IMR-90 (cell line): Measurements from ENCODE around the gene ENPEP. TPM values are rescaled to one million over a fixed set of nuclear protein-coding genes. Genes with fewer than 3 reads are reported as not detected.

Experiments
- ATAC-seq: fragments of 200-7000 bp; cut with Tn5 transposase; 2 replicates; pipeline ENCODE4 v1.9.1; 2020; ENCODE audit warnings: low read depth, mild to moderate bottlenecking, moderate library complexity
- BruUV-seq: library from RNA; stranded (reverse); fragments of 400-500 nt; replicated peaks from 2 replicates; lab custom pipeline; 2021; lab: Mats Ljungman, UMichigan
- CTCF ChIA-PET: fragments of 300-600 bp; formaldehyde crosslinking; extraction: SDS; loops from one replicate; lab custom pipeline; 2021; ENCODE audit warnings: antibody characterized with exemption; lab: Yijun Ruan, JAX
- POLR2A ChIA-PET: fragments of 300-600 bp; sonication (Branson Sonifier 250); formaldehyde crosslinking; loops from one replicate; lab custom pipeline; 2022; ENCODE audit warnings: antibody characterized with exemption; ENCODE audit not compliant: unreplicated experiment; lab: Charles Lee
- DNase-seq: peaks from one replicate; pipeline ENCODE4 v3.0.0; 2013
- H2AFZ ChIP-seq: replicated peaks from 2 replicates; pipeline ENCODE3; 2013; ENCODE audit warnings: low read length, mild to moderate bottlenecking; ENCODE audit not compliant: poor library complexity
- H2AK5ac ChIP-seq: 2 replicates; pipeline ENCODE4 v1.6.1; 2013; ENCODE audit warnings: low read depth, low read length, inconsistent platforms
- H2AK9ac ChIP-seq: replicated peaks from 2 replicates; pipeline ENCODE3; 2013; ENCODE audit warnings: mild to moderate bottlenecking, low read depth, low read length, moderate library complexity; ENCODE audit not compliant: poor library complexity
- H2BK120ac ChIP-seq: 2 replicates; pipeline ENCODE4 v1.6.1; 2013; ENCODE audit warnings: low read depth, low read length, inconsistent platforms
- H2BK15ac ChIP-seq: 3 replicates; pipeline ENCODE4 v1.6.1; 2013; ENCODE audit warnings: low read depth, low read length, inconsistent platforms
- H2BK20ac ChIP-seq: 2 replicates; pipeline ENCODE4 v1.6.1; 2013; ENCODE audit warnings: low read depth, mild to moderate bottlenecking, inconsistent platforms, low read length, moderate library complexity
- H2BK5ac ChIP-seq: 2 replicates; pipeline ENCODE4 v1.6.1; 2013; ENCODE audit warnings: mild to moderate bottlenecking, low read depth, low read length, inconsistent platforms; ENCODE audit not compliant: poor library complexity, severe bottlenecking
- H3K14ac ChIP-seq: replicated peaks from 2 replicates; pipeline ENCODE4 v1.6.1; 2013; ENCODE audit warnings: low read depth, low read length, inconsistent platforms
- H3K18ac ChIP-seq: 2 replicates; pipeline ENCODE4 v1.6.1; 2013; ENCODE audit warnings: low read depth, low read length, control low read depth
- H3K23ac ChIP-seq: 2 replicates; pipeline ENCODE4 v1.6.1; 2013; ENCODE audit warnings: low read depth, low read length, inconsistent platforms
- H3K27ac ChIP-seq: 2 replicates; pipeline ENCODE4 v1.5.1; 2013; ENCODE audit warnings: mild to moderate bottlenecking, control low read depth, low read length; ENCODE audit not compliant: insufficient read depth
- H3K27me3 ChIP-seq: 2 replicates; pipeline ENCODE4 v1.6.1; 2013; ENCODE audit warnings: low read length; ENCODE audit not compliant: control insufficient read depth, insufficient read depth
- H3K36me3 ChIP-seq: 2 replicates; pipeline ENCODE4 v1.6.1; 2013; ENCODE audit warnings: low read length, mixed read lengths; ENCODE audit not compliant: control insufficient read depth, insufficient read depth
- H3K4ac ChIP-seq: 2 replicates; pipeline ENCODE4 v1.6.1; 2013; ENCODE audit warnings: low read depth, low read length, inconsistent platforms
- H3K4me1 ChIP-seq: 2 replicates; pipeline ENCODE4 v1.6.1; 2013; ENCODE audit warnings: low read length, mixed read lengths; ENCODE audit not compliant: control insufficient read depth, insufficient read depth
- H3K4me2 ChIP-seq: 2 replicates; pipeline ENCODE4 v1.6.1; 2013; ENCODE audit warnings: low read depth, mild to moderate bottlenecking, control low read depth, low read length, moderate library complexity
- H3K4me3 ChIP-seq: 2 replicates; pipeline ENCODE4 v1.5.1; 2013; ENCODE audit warnings: low read depth, mild to moderate bottlenecking, control low read depth, low read length, moderate library complexity; ENCODE audit not compliant: insufficient read depth
- H3K56ac ChIP-seq: 2 replicates; pipeline ENCODE4 v1.6.1; 2013; ENCODE audit warnings: low read length, inconsistent platforms; ENCODE audit not compliant: insufficient read depth; ENCODE audit errors: extremely low read depth
- H3K79me1 ChIP-seq, 2 experiments: 2 replicates each; pipeline ENCODE4 v1.6.1; 2013; ENCODE audit warnings: low read length in 2 of 2, inconsistent platforms in 1 of 2, low read depth in 1 of 2
- H3K9ac ChIP-seq: 2 replicates; pipeline ENCODE4 v1.6.1; 2013; ENCODE audit warnings: low read depth, low read length, control low read depth
- H3K9me1 ChIP-seq: 2 replicates; pipeline ENCODE4 v1.6.1; 2013; ENCODE audit warnings: low read length, inconsistent platforms; ENCODE audit not compliant: insufficient read depth
- H3K9me3 ChIP-seq: 2 replicates; pipeline ENCODE4 v1.6.1; 2013; ENCODE audit warnings: low read length; ENCODE audit not compliant: control insufficient read depth, insufficient read depth
- H4K20me1 ChIP-seq: 2 replicates; pipeline ENCODE4 v1.6.1; 2013; ENCODE audit warnings: low read length, inconsistent platforms; ENCODE audit not compliant: insufficient read depth
- H4K5ac ChIP-seq: 2 replicates; pipeline ENCODE4 v1.6.1; 2013; ENCODE audit warnings: mild to moderate bottlenecking, low read depth, low read length, control low read depth
- H4K8ac ChIP-seq, 2 experiments: 2 replicates each; pipeline ENCODE4 v1.6.1; 2013; ENCODE audit warnings: low read depth in 2 of 2, low read length in 2 of 2, control low read depth in 1 of 2, inconsistent platforms in 1 of 2
- H4K91ac ChIP-seq: 2 replicates; pipeline ENCODE4 v1.6.1; 2013; ENCODE audit warnings: low read depth, low read length, inconsistent platforms; ENCODE audit not compliant: insufficient read depth
- MXI1 ChIP-seq: IDR thresholded peaks from 2 replicates; pipeline ENCODE4 v1.6.1; 2012; ENCODE audit warnings: low read depth, mild to moderate bottlenecking, low read length, moderate library complexity, borderline replicate concordance
- RAD21 ChIP-seq: IDR thresholded peaks from 2 replicates; pipeline ENCODE4 v1.6.1; 2012; ENCODE audit warnings: low read length, improper control_type of control experiment
- RCOR1 ChIP-seq: IDR thresholded peaks from 2 replicates; pipeline ENCODE4 v1.6.1; 2012; ENCODE audit warnings: mild to moderate bottlenecking, low read length, improper control_type of control experiment; ENCODE audit not compliant: insufficient replicate concordance
- WGBS, 2 experiments: methylation state at CpG; one replicate each; pipeline versions ENCODE4 v1.1.5 to v1.1.7; 2013; ENCODE audit warnings: missing lambda C conversion rate in 2 of 2; ENCODE audit not compliant: insufficient read length in 1 of 2; ENCODE audit errors: extremely low coverage in 2 of 2; 5-methylcytosine and 5-hydroxymethylcytosine counted together
- dilution Hi-C: fragments of 300-500 bp; cut with HindIII; formaldehyde crosslinking; loops from one replicate; pipeline ENCODE4 v1.14.3; 2018; ENCODE audit warnings: low sequenced_read_pairs; ENCODE audit not compliant: unreplicated experiment
- in situ Hi-C: fragments of 300-500 bp; cut with MboI; formaldehyde crosslinking; loops from 3 replicates; pipeline ENCODE4 v1.14.3; 2019; ENCODE audit warnings: low sequenced_read_pairs, inconsistent platforms, mixed read lengths
- intact Hi-C: fragments of 100-400 bp; cut with micrococcal nuclease; formaldehyde crosslinking; loops from 2 replicates; pipeline ENCODE4 v1.10.0; 2022
- polyA plus RNA-seq, 3 experiments: library from polyadenylated mRNA; depleted of rRNA; stranded (reverse); fragments of >200 nt; gene quantifications; 2 replicates each; pipeline ENCODE4 v1.2.3, GENCODE V29; 2012; ENCODE audit warnings: low replicate concordance in 1 of 3
- total RNA-seq: library from RNA; depleted of rRNA; stranded (reverse); fragments of >200 nt; gene quantifications from 2 replicates; pipeline ENCODE4 v1.2.3, GENCODE V29; 2012
- TF ChIP-seq, protein P1 (sequence below): fragments of 150-350 bp; IDR thresholded peaks from 2 replicates; pipeline ENCODE4 v1.6.1; 2016; ENCODE audit warnings: low read depth, mild to moderate bottlenecking, low read length, moderate library complexity, borderline replicate concordance

Gene ENPEP
- total and polyA plus RNA-seq, 2 of the 4 experiments (the other 2 are of a cell fraction): 0.12 to 0.18 TPM

DNA sequence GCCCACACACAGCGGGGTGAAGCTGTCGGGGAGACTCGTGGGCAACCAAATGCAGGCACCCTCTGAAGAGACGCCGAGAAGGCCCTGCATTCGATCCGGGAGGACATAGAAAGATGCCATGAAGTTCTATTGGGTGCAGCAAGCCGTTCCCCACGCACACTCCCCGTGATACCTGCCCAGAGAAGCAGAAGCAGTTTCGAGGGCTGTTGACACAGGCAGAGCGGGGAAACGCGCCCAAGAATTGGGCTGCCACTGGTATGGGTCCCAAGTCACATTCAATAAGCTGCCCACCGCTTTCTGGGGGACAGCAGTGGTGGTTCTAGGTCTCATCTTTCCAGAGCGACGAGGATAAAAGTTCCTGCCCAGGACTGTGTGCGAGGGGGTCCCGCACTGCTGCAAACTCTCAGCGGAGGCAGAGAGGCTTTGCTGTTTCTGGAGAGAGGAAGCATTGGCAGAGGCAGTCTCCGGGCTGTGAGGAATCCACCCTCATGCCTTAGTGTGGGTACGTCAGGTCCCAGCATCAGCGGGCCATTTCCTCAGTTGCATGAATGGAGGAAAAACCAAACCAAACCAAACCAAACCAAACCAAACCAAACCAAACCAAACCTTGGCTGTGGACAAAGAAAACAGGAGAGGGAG lies 136.8 kb downstream of the ENPEP start:
- H3K27ac ChIP-seq: no peak overlapping the region
- POLR2A ChIA-PET: no interaction called here
- TF ChIP-seq RAD21 (no peak), MXI1 (no peak), RCOR1 (no peak)
- TF ChIP-seq, protein P1, sequence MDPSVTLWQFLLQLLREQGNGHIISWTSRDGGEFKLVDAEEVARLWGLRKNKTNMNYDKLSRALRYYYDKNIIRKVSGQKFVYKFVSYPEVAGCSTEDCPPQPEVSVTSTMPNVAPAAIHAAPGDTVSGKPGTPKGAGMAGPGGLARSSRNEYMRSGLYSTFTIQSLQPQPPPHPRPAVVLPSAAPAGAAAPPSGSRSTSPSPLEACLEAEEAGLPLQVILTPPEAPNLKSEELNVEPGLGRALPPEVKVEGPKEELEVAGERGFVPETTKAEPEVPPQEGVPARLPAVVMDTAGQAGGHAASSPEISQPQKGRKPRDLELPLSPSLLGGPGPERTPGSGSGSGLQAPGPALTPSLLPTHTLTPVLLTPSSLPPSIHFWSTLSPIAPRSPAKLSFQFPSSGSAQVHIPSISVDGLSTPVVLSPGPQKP: no peak
- no peak overlapping the region for H3K4me3 ChIP-seq
- no peak overlapping the region for H3K56ac ChIP-seq
- no CpG with 5 or more reads among the region's 23 CpGs for WGBS, 2 experiments
- ATAC-seq (no peak), DNase-seq (no peak)
- intact Hi-C loops: no loop called here
- no peaks in the 10 kb centered on the region for H3K9me1 ChIP-seq
- H3K9ac ChIP-seq: no peak overlapping the region
- in situ Hi-C loops: no loop called here
- dilution Hi-C loops: no loop called here
- no peaks in the 10 kb centered on the region for H3K36me3 ChIP-seq
- peaks cover 73% of the 10 kb centered on the region for H3K27me3 ChIP-seq
- H2AK5ac ChIP-seq: no peak overlapping the region
- H2BK20ac ChIP-seq: no peak overlapping the region
- BruUV-seq: no TSS peak
- no peak overlapping the region for H2AK9ac ChIP-seq
- no peak overlapping the region for H3K23ac ChIP-seq
- no peaks in the 10 kb centered on the region for H4K20me1 ChIP-seq
- no peak overlapping the region for H3K4me2 ChIP-seq
- peaks cover 14% of the 10 kb centered on the region for H3K9me3 ChIP-seq
- H4K91ac ChIP-seq: no peak overlapping the region
- no peak overlapping the region for H4K8ac ChIP-seq
- H3K79me1 ChIP-seq: no peaks in the 10 kb centered on the region
- H3K18ac ChIP-seq: no peak overlapping the region
- no peak overlapping the region for H3K4ac ChIP-seq
- no peak overlapping the region for H2BK15ac ChIP-seq
- CTCF ChIA-PET: no interaction called here
- 0 out of 2 replicates have a peak, but pooled peaks cover 1% of the 10 kb centered on the region for H3K4me1 ChIP-seq
- no peak overlapping the region for H2AFZ ChIP-seq
- no peak overlapping the region for H2BK5ac ChIP-seq
- H3K14ac ChIP-seq: no peak overlapping the region
- H2BK120ac ChIP-seq: no peak overlapping the region
- no peak overlapping the region for H4K5ac ChIP-seq
